Measurements from ENCODE around the gene ANKRD33B. TPM values are rescaled to one million over a fixed set of nuclear protein-coding genes. Genes with fewer than 3 reads are reported as not detected.

ANKRD33B gene
- total and polyA plus RNA-seq, 2 experiments from 2014 or later: 2.9 to 15.4 TPM

GRCh38 chr5:10623305-10623910 lies 59.5 kb downstream of the ANKRD33B start (continued):
- TF ChIP-seq ZNF462 (CRISPR knock-in tag; IDR thresholded peaks at IDR 0.05) (no peak), CTCF (conservative IDR thresholded peaks at IDR 0.05; ENCODE audit: low read depth in 2 of 2) (no peak), ZNF331 (CRISPR knock-in tag; IDR thresholded peaks at IDR 0.05; ENCODE audit: low read depth) (no peak)

- H3K9me2 ChIP-seq (ENCODE audit: insufficient read depth): no peaks in the 10 kb centered on the region
- no peaks in the 10 kb centered on the region for H3K27me3 ChIP-seq (ENCODE audit: insufficient read depth)
- peaks cover 8% of the 10 kb centered on the region; the same call in 1 of the 2 replicates for H3K4me1 ChIP-seq (ENCODE audit: insufficient read depth)
- H3K4me2 ChIP-seq: no peak overlapping the region
- no peak overlapping the region for H3K4me3 ChIP-seq
- Mint-ChIP-seq H3K4me1 (peaks cover 19% of the 10 kb centered on the region), H3K36me3 (ENCODE audit: low read depth) (peaks cover 3% of the 10 kb centered on the region; the same call in 1 of the 3 replicates), H3K9me3 (peaks cover 5% of the 10 kb centered on the region), H3K27ac (no peak overlapping the region), H3K27me3 (ENCODE audit: insufficient read depth, low read depth, poor library complexity) (peaks cover 10% of the 10 kb centered on the region), H3K4me3 (no peak overlapping the region)
- no peak for ATAC-seq
- no peaks in the 10 kb centered on the region for H3F3A ChIP-seq (replicated peaks; ENCODE audit: low read depth)
- H4K20me1 ChIP-seq (replicated peaks; ENCODE audit: insufficient read depth): no peaks in the 10 kb centered on the region
- no peak for DNase-seq (ENCODE audit: low spot score)
- TF ChIP-seq ETS1 (IDR thresholded peaks at IDR 0.05) (no peak), ZNF331 (CRISPR knock-in tag; IDR thresholded peaks at IDR 0.05; ENCODE audit: low read depth) (no peak)
- no peaks in the 10 kb centered on the region for H3K36me3 ChIP-seq (ENCODE audit: insufficient read depth)
- H2AFZ ChIP-seq: no peak overlapping the region
- H3K27ac ChIP-seq (ENCODE audit: low read depth): no peak overlapping the region
- H3K79me2 ChIP-seq (replicated peaks; ENCODE audit: insufficient read depth): no peaks in the 10 kb centered on the region
Measured at GRCh38 chr5:10624206-10624605, 60.3 kb downstream of the ANKRD33B start.

Data from GM23338 (cell line).